Small intestine (tissue), 7 donors: ENCODE measurements around the gene NUDT21. TPM values are rescaled to one million over a fixed set of nuclear protein-coding genes. Genes with fewer than 3 reads are reported as not detected.

Experiments used
- DNase-seq, 2 donors: peaks; one replicate each; pipeline versions ENCODE4 v3.0.0 to v3.0.0-alpha.2; 2013
- FAIRE-seq: peaks from 2 replicates; lab custom pipeline; 2012; peaks lifted over from hg19 to GRCh38; lab: Jason Lieb, UNC
- H3K27ac ChIP-seq, 3 donors: one replicate each; pipeline ENCODE4 v1.5.1; 2013; ENCODE audit warnings: low read length in 2 of 3, mild to moderate bottlenecking in 2 of 3, control low read depth in 1 of 3, inconsistent platforms in 1 of 3, low read depth in 1 of 3, moderate library complexity in 1 of 3
- H3K27me3 ChIP-seq, 3 donors: one replicate each; pipeline ENCODE4 v1.6.1; 2013; ENCODE audit warnings: low read length in 3 of 3, inconsistent platforms in 1 of 3; ENCODE audit not compliant: control insufficient read depth in 3 of 3, insufficient read depth in 3 of 3
- H3K36me3 ChIP-seq, 3 donors: one replicate each; pipeline ENCODE4 v1.6.1; 2013; ENCODE audit warnings: low read length in 3 of 3, inconsistent platforms in 1 of 3, low read depth in 1 of 3, mild to moderate bottlenecking in 1 of 3, moderate library complexity in 1 of 3; ENCODE audit not compliant: control insufficient read depth in 3 of 3, insufficient read depth in 2 of 3
- H3K4me1 ChIP-seq, 3 donors: one replicate each; pipeline ENCODE4 v1.6.1; 2013; ENCODE audit warnings: low read length in 2 of 3, inconsistent platforms in 1 of 3, low read depth in 1 of 3, mild to moderate bottlenecking in 1 of 3, moderate library complexity in 1 of 3; ENCODE audit not compliant: control insufficient read depth in 3 of 3, insufficient read depth in 2 of 3
- H3K4me3 ChIP-seq, 3 donors: one replicate each; pipeline ENCODE4 v1.5.1; 2013; ENCODE audit warnings: low read length in 3 of 3, control low read depth in 1 of 3, inconsistent platforms in 1 of 3, low read depth in 1 of 3, mild to moderate bottlenecking in 1 of 3, moderate library complexity in 1 of 3
- H3K9me3 ChIP-seq, 2 donors: one replicate each; pipeline ENCODE4 v1.6.1; 2013; ENCODE audit warnings: low read depth in 1 of 2, low read length in 1 of 2; ENCODE audit not compliant: control insufficient read depth in 2 of 2, insufficient read depth in 1 of 2
- WGBS, 3 donors: extraction: QIAGEN DNeasy Blood & Tissue Kit; methylation state at CpG; one replicate each; pipeline ENCODE4 v1.1.7; 2013; 5-methylcytosine and 5-hydroxymethylcytosine counted together
- polyA plus RNA-seq, 4 donors: library from polyadenylated mRNA; stranded (reverse) in 3 of 4; unstranded in 1 of 4; fragments of 200-250 nt in 3 of 4; fragments of 120-200 nt in 1 of 4; gene quantifications; one replicate each; pipeline versions ENCODE4 v1.2.1 to v1.2.3, GENCODE V29; 2013
- donor health status: healthy with polysubstance abuse.
- donor health status: control.
- donor health status: control.
- donor health status: Bipolar disorder and iron deficiency.
- donor health status: healthy.

The NUDT21 gene
- polyA plus RNA-seq, 4 donors = 27.5 to 92.4 (median 51.0) TPM

DNA sequence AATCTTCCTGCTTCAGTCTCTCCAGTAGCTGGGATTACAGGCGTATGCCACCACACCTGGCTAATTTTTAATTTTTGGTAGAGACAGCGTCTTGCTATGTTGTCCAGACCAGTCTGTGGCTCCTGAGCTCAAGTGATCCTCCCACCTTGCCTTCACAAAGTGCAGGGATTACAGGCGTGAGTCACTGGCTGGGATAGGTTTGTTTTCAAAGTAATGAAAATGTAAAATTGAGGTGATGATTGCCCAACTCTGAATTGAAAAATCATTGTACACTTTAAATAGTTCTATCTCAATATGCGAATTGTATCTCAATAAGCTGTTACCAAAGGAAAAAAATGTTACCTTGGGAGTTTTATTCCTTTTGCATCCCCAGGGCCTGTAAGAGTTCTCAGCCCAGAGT lies 24.5 kb downstream of the NUDT21 start:
- no peak overlapping the region for H3K27ac ChIP-seq

DNA sequence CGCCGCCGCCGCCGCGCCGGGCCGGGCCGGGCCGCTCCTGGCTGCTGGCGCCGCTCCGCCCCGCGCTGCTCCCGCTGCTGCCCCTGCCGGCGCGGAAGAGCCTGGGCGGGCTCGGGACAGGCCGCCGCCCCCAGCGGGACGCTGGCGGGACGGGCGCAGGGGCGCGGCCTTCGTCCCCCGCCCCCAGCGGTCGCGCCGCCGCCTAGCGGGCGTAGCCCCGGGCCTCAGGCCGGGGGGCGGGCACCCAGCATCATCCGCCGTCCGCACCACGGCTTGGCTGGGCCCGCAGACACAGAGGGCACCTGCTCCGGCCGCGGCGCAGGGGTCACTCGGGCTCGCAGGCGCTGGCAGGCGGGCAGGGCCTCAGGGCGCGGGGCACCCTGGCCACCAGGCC lies 25.7 kb downstream of the NUDT21 start, which contains the start of gene AMFR:
TSS of gene AMFR (minus strand) at position 107 of the 394 bp plus-strand sequence. CDS start 218 bp downstream, outside the sequence.
- H3K36me3 ChIP-seq = peaks cover 0 to 4% (median 0%) of the 10 kb centered on the region in 3 donors
- DNase-seq (peak; percentile 79 to 91), FAIRE-seq (no peak)
- H3K4me1 ChIP-seq = peaks cover 8 to 17% (median 14%) of the 10 kb centered on the region in 3 donors
- H3K27ac ChIP-seq = peak within 1 kb of the TSS; percentile 74 to 97 (median 91)
- 0 to 1% (median 1%) methylated on average over 16 to 57 of the region's 57 CpGs for WGBS, 3 donors
- H3K27me3 ChIP-seq = no peaks in the 10 kb centered on the region
- H3K4me3 ChIP-seq = peak within 1 kb of the TSS; percentile 57 to 99 (median 96)
- H3K9me3 ChIP-seq = no peaks in the 10 kb centered on the region

More for the DNA sequence above, 24.5 kb downstream of the NUDT21 start:
- Histone ChIP-seq H3K4me3 (no peak overlapping the region), H3K36me3 (peaks cover 0 to 4% (median 0%) of the 10 kb centered on the region in 3 donors), H3K4me1 (peaks cover 6 to 17% (median 14%) of the 10 kb centered on the region in 3 donors), H3K9me3 (no peaks in the 10 kb centered on the region), H3K27me3 (no peaks in the 10 kb centered on the region)
- FAIRE-seq (no peak), DNase-seq (peak; percentile 21 to 25)
- 59 to 82% (median 71%) methylated on average over 4 of the region's 4 CpGs for WGBS, 3 donors

GRCh38 chr16:56424791-56425438 lies 26.2 kb downstream of the NUDT21 start:
- H3K27me3 ChIP-seq = no peaks in the 10 kb centered on the region
- peak overlapping the region; percentile 57 to 99 (median 96) for H3K4me3 ChIP-seq
- H3K4me1 ChIP-seq = peaks cover 8 to 21% (median 14%) of the 10 kb centered on the region in 3 donors
- 0 to 1% (median 1%) methylated on average over 46 to 79 of the region's 79 CpGs for WGBS, 3 donors
- FAIRE-seq (no peak), DNase-seq (peak in 1 of 2 donors; percentile 76)
- no peaks in the 10 kb centered on the region for H3K9me3 ChIP-seq
- H3K36me3 ChIP-seq = peaks cover 0 to 4% (median 0%) of the 10 kb centered on the region in 3 donors
- peak overlapping the region; percentile 74 to 97 (median 91) for H3K27ac ChIP-seq

DNA sequence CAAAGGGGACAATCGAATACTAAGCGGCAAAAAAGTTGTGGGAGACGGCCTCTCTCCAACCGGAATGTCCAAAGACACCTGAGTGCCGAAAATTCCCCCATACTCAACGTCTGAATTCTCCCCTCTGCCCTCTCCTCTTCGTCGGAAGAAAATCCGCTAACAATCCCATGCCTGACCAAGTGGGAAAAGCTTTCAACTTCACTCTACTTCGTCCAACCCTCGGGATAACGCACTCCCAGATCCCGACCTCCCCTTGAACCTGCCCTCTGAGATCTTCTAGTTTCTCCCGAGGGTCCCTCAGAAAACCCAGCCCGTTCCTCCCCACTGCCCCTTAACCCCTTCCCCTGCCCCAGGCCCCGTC lies 26.7 kb downstream of the NUDT21 start:
- peak overlapping the region; percentile 57 to 99 (median 96) for H3K4me3 ChIP-seq
- 1 to 2% (median 1%) methylated on average over 16 of the region's 16 CpGs for WGBS, 3 donors
- H3K36me3 ChIP-seq = peaks cover 0 to 4% (median 0%) of the 10 kb centered on the region in 3 donors
- H3K9me3 ChIP-seq = no peaks in the 10 kb centered on the region
- peak overlapping the region; percentile 47 to 97 (median 74) for H3K27ac ChIP-seq
- H3K27me3 ChIP-seq = no peaks in the 10 kb centered on the region
- H3K4me1 ChIP-seq = peaks cover 8 to 22% (median 14%) of the 10 kb centered on the region in 3 donors
- DNase-seq (peak; percentile 31 to 44), FAIRE-seq (no peak)

DNA sequence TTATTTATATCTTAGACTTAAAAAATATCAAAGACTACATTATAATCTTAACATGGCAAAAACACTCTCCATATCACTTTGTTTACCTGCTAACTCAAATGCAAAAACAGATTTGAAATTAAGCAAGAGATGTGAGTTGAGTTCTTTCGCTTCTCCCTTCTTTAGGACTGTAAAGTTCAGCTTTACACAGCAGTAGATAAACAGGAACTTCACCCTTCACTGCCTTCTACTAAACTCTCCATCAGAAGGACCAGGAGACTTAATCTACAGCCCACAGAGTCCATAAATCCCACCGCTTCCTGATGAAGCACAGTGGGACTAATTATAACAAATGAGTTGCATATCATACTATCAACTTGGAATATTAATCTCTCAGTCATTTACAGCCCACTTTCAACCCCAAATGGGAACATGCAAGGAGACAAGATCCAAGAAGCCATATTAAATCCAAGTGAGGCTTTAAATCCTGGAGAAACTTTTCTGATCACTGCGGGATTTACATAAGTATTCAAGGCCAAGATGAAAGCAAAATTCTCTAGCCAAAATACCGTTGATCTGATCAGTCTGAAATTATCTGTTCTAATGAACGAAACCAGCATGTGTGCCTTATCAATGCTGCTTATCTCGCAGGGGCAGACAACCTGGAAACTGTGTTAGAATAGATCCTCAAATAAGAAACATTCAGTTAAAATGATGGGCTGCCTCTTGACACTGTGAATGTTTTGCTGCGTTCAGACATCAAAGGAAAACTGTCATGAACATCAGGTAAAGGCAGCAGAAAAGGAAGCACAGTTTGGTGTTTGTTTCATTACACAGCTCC lies 27.3 kb downstream of the NUDT21 start:
- WGBS, 3 donors = 8 to 15% (median 15%) methylated on average over 7 of the region's 7 CpGs

GRCh38 chr16:56422896-56423441 lies 28.2 kb downstream of the NUDT21 start:
- Histone ChIP-seq H3K27ac (peak overlapping the region in 1 of 3 donors; percentile 74), H3K4me1 (peaks cover 8 to 22% (median 14%) of the 10 kb centered on the region in 3 donors), H3K36me3 (peaks cover 0 to 2% (median 0%) of the 10 kb centered on the region in 3 donors), H3K4me3 (peak overlapping the region in 1 of 3 donors; percentile 14), H3K9me3 (no peaks in the 10 kb centered on the region), H3K27me3 (no peaks in the 10 kb centered on the region)
- DNase-seq (no peak), FAIRE-seq (no peak)
- 71 to 73% (median 71%) methylated on average over 4 of the region's 4 CpGs for WGBS, 3 donors

More for the DNA sequence above, 27.3 kb downstream of the NUDT21 start:
- peaks cover 0 to 3% (median 0%) of the 10 kb centered on the region in 3 donors for H3K36me3 ChIP-seq
- peaks cover 8 to 22% (median 14%) of the 10 kb centered on the region in 3 donors for H3K4me1 ChIP-seq
- FAIRE-seq (no peak), DNase-seq (peak; percentile 27 to 35)
- peak overlapping the region; percentile 47 to 97 (median 74) for H3K27ac ChIP-seq
- H3K9me3 ChIP-seq = no peaks in the 10 kb centered on the region
- peak overlapping the region; percentile 57 to 99 (median 96) for H3K4me3 ChIP-seq
- H3K27me3 ChIP-seq = no peaks in the 10 kb centered on the region

DNA sequence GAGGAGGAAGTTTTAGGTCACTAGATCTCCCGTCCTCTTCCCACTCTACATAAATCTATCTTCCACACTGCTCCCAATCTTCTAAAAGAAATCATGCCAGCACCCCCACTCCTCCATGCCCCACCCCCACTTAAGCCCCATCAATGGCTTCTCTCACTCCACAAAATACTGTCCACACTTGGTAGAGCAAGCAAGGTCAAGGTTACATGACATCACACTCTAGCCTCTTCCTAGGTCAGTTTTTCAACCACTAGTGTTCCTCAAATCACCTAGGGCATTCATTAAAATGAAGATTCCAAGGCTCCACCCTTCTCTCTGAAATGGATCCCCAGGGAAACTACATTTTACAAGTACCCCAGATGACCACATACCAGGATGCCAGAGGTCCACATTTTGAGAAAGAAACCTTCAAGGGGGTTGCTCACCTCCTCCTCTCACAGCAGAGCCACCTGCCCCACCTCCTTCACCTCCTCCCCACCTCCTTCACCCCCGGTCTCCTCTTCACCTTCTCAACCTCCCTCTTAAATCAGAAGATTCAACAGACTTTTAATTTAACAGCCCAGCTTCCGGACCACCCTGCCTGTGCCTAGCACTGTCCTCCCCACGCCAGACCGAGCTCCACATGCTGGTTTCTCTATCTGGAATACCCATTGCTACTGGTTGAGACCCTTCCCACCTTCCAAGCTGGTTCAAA lies 29.0 kb downstream of the NUDT21 start:
- DNase-seq (no peak), FAIRE-seq (no peak)
- WGBS, 3 donors = 86 to 87% (median 87%) methylated on average over 5 of the region's 5 CpGs
- no peaks in the 10 kb centered on the region for H3K27me3 ChIP-seq
- H3K36me3 ChIP-seq = peaks cover 0 to 2% (median 0%) of the 10 kb centered on the region in 3 donors
- peaks cover 8 to 22% (median 14%) of the 10 kb centered on the region in 3 donors for H3K4me1 ChIP-seq
- no peaks in the 10 kb centered on the region for H3K9me3 ChIP-seq
- no peak overlapping the region for H3K27ac ChIP-seq
- no peak overlapping the region for H3K4me3 ChIP-seq
